Endothelial cell (in vitro differentiated cells): ENCODE measurements around the gene DND1. TPM values are rescaled to one million over a fixed set of nuclear protein-coding genes. Genes with fewer than 3 reads are reported as not detected.

ENCODE experiments used
- DNase-seq: peaks from one replicate; pipeline ENCODE4 v3.0.0; 2021; ENCODE audit warnings: low spot score
- H3K27ac Mint-ChIP-seq: one replicate; pipeline ENCODE4 v1.8.0; 2021; ENCODE audit warnings: mixed read lengths, inconsistent platforms; ENCODE audit not compliant: unreplicated experiment
- H3K27me3 Mint-ChIP-seq: one replicate; pipeline ENCODE4 v1.8.0; 2021; ENCODE audit warnings: mild to moderate bottlenecking, moderate library complexity, mixed read lengths, inconsistent platforms; ENCODE audit not compliant: unreplicated experiment
- H3K36me3 Mint-ChIP-seq: one replicate; pipeline ENCODE4 v1.8.0; 2021; ENCODE audit warnings: mild to moderate bottlenecking, low read depth, mixed read lengths, inconsistent platforms; ENCODE audit not compliant: unreplicated experiment
- H3K4me1 Mint-ChIP-seq: one replicate; pipeline ENCODE4 v1.8.0; 2021; ENCODE audit warnings: mild to moderate bottlenecking, mixed read lengths, inconsistent platforms; ENCODE audit not compliant: unreplicated experiment
- H3K4me3 Mint-ChIP-seq: one replicate; pipeline ENCODE4 v1.8.0; 2021; ENCODE audit warnings: mild to moderate bottlenecking, mixed read lengths, inconsistent platforms; ENCODE audit not compliant: unreplicated experiment
- H3K9me3 Mint-ChIP-seq: one replicate; pipeline ENCODE4 v1.8.0; 2021; ENCODE audit warnings: mixed read lengths, inconsistent platforms; ENCODE audit not compliant: unreplicated experiment
- CTCF ChIP-seq: fragments of 200-600 bp; sonication (generic); IDR thresholded peaks from one replicate; pipeline ENCODE4 v1.5.0; 2021; ENCODE audit warnings: antibody characterized with exemption; ENCODE audit not compliant: unreplicated experiment
- total RNA-seq: library from RNA; stranded (reverse); fragmentation: NEBNext Ultra II Directional; extraction: Animal tissue kit (Norgen Biotek cat#: 25700); gene quantifications from one replicate; pipeline ENCODE4 v1.2.1, GENCODE V29; 2021; ENCODE audit not compliant: unreplicated experiment

Gene DND1
- total RNA-seq, 1 donor from 2014 or later, result 1.8 TPM

- no peak for DNase-seq
- H3K36me3 Mint-ChIP-seq, result peaks cover 20% of the 10 kb centered on the region
- no peak overlapping the region for H3K27ac Mint-ChIP-seq
- TF ChIP-seq CTCF, result no peak
- H3K9me3 Mint-ChIP-seq, result no peaks in the 10 kb centered on the region
- no peak overlapping the region for H3K4me3 Mint-ChIP-seq
- peaks cover 23% of the 10 kb centered on the region for H3K4me1 Mint-ChIP-seq
- peaks cover 11% of the 10 kb centered on the region for H3K27me3 Mint-ChIP-seq
Measured at GRCh38 chr5:140637371-140638100, 35.8 kb downstream of the DND1 start.

- peaks cover 7% of the 10 kb centered on the region for H3K9me3 Mint-ChIP-seq
- peaks cover 19% of the 10 kb centered on the region for H3K36me3 Mint-ChIP-seq
- DNase-seq, result no peak
- H3K4me1 Mint-ChIP-seq, result peaks cover 16% of the 10 kb centered on the region
- peaks cover 11% of the 10 kb centered on the region for H3K27me3 Mint-ChIP-seq
- TF ChIP-seq CTCF, result no peak
- H3K27ac Mint-ChIP-seq, result no peak overlapping the region
- no peak overlapping the region for H3K4me3 Mint-ChIP-seq
Measured at GRCh38 chr5:140635291-140636257, 37.8 kb downstream of the DND1 start.

- Mint-ChIP-seq H3K4me1 (peaks cover 8% of the 10 kb centered on the region), H3K36me3 (peaks cover 14% of the 10 kb centered on the region), H3K9me3 (peaks cover 8% of the 10 kb centered on the region)
Measured at GRCh38 chr5:140634103-140634502, 39.3 kb downstream of the DND1 start.

GRCh38 chr5:140633501-140633900 lies 39.9 kb downstream of the DND1 start:
- TF ChIP-seq CTCF, result no peak
- H3K27me3 Mint-ChIP-seq, result peaks cover 4% of the 10 kb centered on the region
- H3K9me3 Mint-ChIP-seq, result peaks cover 8% of the 10 kb centered on the region

More at GRCh38 chr5:140634103-140634502, 39.3 kb downstream of the DND1 start:
- no peak for DNase-seq
- TF ChIP-seq CTCF, result no peak
- Mint-ChIP-seq H3K4me3 (no peak overlapping the region), H3K27me3 (peaks cover 7% of the 10 kb centered on the region), H3K27ac (no peak overlapping the region)

More at GRCh38 chr5:140633501-140633900, 39.9 kb downstream of the DND1 start:
- Mint-ChIP-seq H3K4me1 (peaks cover 3% of the 10 kb centered on the region), H3K36me3 (peaks cover 10% of the 10 kb centered on the region), H3K27ac (peak overlapping the region; percentile 52), H3K4me3 (no peak overlapping the region)
- no peak for DNase-seq
